ENCODE results near the gene TMC5. TPM values are rescaled to one million over a fixed set of nuclear protein-coding genes. Genes with fewer than 3 reads are reported as not detected.

TMC5 gene
- total and polyA plus RNA-seq, 2 donors (not counting 3 experiments of a cell fraction or from before 2014, with no cell fraction given) = not detected

DNA sequence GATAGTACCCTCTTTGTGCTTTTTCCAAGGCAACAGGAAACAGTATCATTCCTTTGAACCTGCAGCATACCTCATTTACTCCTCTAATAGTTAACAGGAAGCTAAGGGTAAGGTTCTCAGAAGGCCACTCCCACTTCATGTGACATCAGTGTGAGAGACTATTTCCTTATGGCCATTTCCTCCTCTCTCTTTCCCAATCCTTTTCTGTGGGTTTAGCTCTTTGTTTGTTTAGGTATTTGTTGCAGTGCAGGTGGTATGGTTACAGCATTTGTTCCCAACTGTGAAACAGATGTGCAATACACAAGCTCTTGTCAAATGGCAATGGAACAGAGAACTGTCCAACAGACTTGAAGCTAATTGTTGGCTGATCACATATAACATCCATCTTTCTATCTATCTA is 14.7 kb downstream of the TMC5 start:
- H3K27me3 ChIP-seq (ENCODE audit: control insufficient read depth in 2 of 2, insufficient read depth in 2 of 2, low read length in 2 of 2) = no peaks in the 10 kb centered on the region
- H3K4me2 ChIP-seq (ENCODE audit: insufficient read depth, low read length) = no peak overlapping the region
- H3K36me3 ChIP-seq (ENCODE audit: control insufficient read depth in 2 of 2, extremely low read depth in 1 of 2, insufficient read depth in 2 of 2, low read length in 2 of 2) = no peaks in the 10 kb centered on the region
- no peaks in the 10 kb centered on the region for H3K4me1 ChIP-seq (ENCODE audit: control insufficient read depth, extremely low read depth, insufficient read depth, low read length)
- no peak for TF ChIP-seq JUN (IDR thresholded peaks at IDR 0.05; ENCODE audit: borderline replicate concordance, insufficient read depth, insufficient read length, low read depth)
- no peak for TF ChIP-seq MYC (IDR thresholded peaks at IDR 0.05; ENCODE audit: low read depth, low read length)
- H3K27ac ChIP-seq (ENCODE audit: insufficient read depth, low read depth, low read length) = no peak overlapping the region
- intact Hi-C loops (cut with micrococcal nuclease) = no loop called here
- no peak overlapping the region for H3K4me3 ChIP-seq (replicated peaks in 1 of 3; ENCODE audit: insufficient read depth in 1 of 3, low read depth in 1 of 3, low read length in 3 of 3)
- no peaks in the 10 kb centered on the region for H3K79me2 ChIP-seq (ENCODE audit: control insufficient read depth, insufficient read depth, low read length)
- H3K9me1 ChIP-seq (replicated peaks; ENCODE audit: control insufficient read depth, extremely low read depth, insufficient read depth, low read length) = no peaks in the 10 kb centered on the region
- H2AFZ ChIP-seq (ENCODE audit: low read depth, low read length) = no peak overlapping the region
- no peaks in the 10 kb centered on the region for H3K9me3 ChIP-seq (replicated peaks; ENCODE audit: control insufficient read depth, insufficient read depth, low read length)
- ChIA-PET POLR2A (no interaction called here), CTCF (no interaction called here)
- no TSS peak for BruUV-seq (replicated peaks)
- H3K9ac ChIP-seq (replicated peaks; ENCODE audit: extremely low read depth, insufficient read depth, low read length) = no peak overlapping the region
- H4K20me1 ChIP-seq (replicated peaks; ENCODE audit: control insufficient read depth, extremely low read depth, insufficient read depth, low read length) = no peaks in the 10 kb centered on the region
- no peak for FAIRE-seq
- DNase-seq (ENCODE audit: low read depth, low spot score) = no peak
- dilution Hi-C loops (cut with MboI; ENCODE audit: extremely low pct_ligation_motif_present, low sequenced_read_pairs) = no loop called here

DNA sequence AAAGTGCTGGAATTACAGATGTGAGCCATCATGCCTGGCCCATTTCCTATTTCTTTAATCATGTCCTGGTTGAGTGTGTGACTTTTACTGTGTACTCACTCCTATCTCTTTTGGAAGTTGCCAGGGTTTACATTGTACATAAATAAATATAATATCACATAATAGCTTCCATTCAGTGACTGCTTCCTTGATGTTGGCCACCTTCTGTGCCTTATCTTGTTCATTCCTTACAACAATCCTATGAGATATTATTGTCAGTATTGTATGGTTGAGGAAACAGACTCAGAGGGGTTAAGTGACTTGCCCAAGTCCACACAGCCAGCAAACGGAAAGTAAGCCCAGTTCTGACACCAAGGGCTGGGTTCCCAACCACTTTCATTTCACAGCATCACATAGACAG is 16.9 kb downstream of the TMC5 start:
- TF ChIP-seq MYC (IDR thresholded peaks at IDR 0.05; ENCODE audit: low read depth, low read length) (no peak), POLR2A (IDR thresholded peaks at IDR 0.05; ENCODE audit: low read depth, low read length) (no peak), GATA2 (IDR thresholded peaks at IDR 0.05; ENCODE audit: insufficient read depth, insufficient read length, low read depth, low read length) (no peak), JUN (IDR thresholded peaks at IDR 0.05; ENCODE audit: borderline replicate concordance, insufficient read depth, insufficient read length, low read depth) (no peak)
- Histone ChIP-seq H3K4me2 (ENCODE audit: insufficient read depth, low read length) (no peak overlapping the region), H3K4me1 (ENCODE audit: control insufficient read depth, extremely low read depth, insufficient read depth, low read length) (no peaks in the 10 kb centered on the region), H3K9ac (replicated peaks; ENCODE audit: extremely low read depth, insufficient read depth, low read length) (no peak overlapping the region), H3K9me1 (replicated peaks; ENCODE audit: control insufficient read depth, extremely low read depth, insufficient read depth, low read length) (no peaks in the 10 kb centered on the region), H3K27me3 (ENCODE audit: control insufficient read depth in 2 of 2, insufficient read depth in 2 of 2, low read length in 2 of 2) (no peaks in the 10 kb centered on the region), H4K20me1 (replicated peaks; ENCODE audit: control insufficient read depth, extremely low read depth, insufficient read depth, low read length) (no peaks in the 10 kb centered on the region), H3K36me3 (ENCODE audit: control insufficient read depth in 2 of 2, extremely low read depth in 1 of 2, insufficient read depth in 2 of 2, low read length in 2 of 2) (no peaks in the 10 kb centered on the region), H3K79me2 (ENCODE audit: control insufficient read depth, insufficient read depth, low read length) (no peaks in the 10 kb centered on the region), H3K27ac (ENCODE audit: insufficient read depth, low read depth, low read length) (no peak overlapping the region), H2AFZ (ENCODE audit: low read depth, low read length) (no peak overlapping the region), H3K4me3 (replicated peaks in 1 of 3; ENCODE audit: insufficient read depth in 1 of 3, low read depth in 1 of 3, low read length in 3 of 3) (no peak overlapping the region), H3K9me3 (replicated peaks; ENCODE audit: control insufficient read depth, insufficient read depth, low read length) (no peaks in the 10 kb centered on the region)
- intact Hi-C loops (cut with micrococcal nuclease) = no loop called here
- no TSS peak for BruUV-seq (replicated peaks)
- no peak for FAIRE-seq
- DNase-seq (ENCODE audit: low read depth, low spot score) = no peak
- ChIA-PET POLR2A (no interaction called here), CTCF (no interaction called here)
- dilution Hi-C loops (cut with MboI; ENCODE audit: extremely low pct_ligation_motif_present, low sequenced_read_pairs) = no loop called here
